Large intestine (tissue), 3 donors: ENCODE results near the gene KLK11. TPM values are rescaled to one million over a fixed set of nuclear protein-coding genes. Genes with fewer than 3 reads are reported as not detected.
"Not testable (repeated sequence)": the region's sequence is repeated elsewhere in the genome, so short reads cannot be mapped to it uniquely, and the experiment has no call there.

ENCODE experiments used
- DNase-seq, 2 donors: peaks; one replicate each; pipeline versions ENCODE4 v3.0.0 to v3.0.0-alpha.2; 2013
- H3K27ac ChIP-seq: one replicate; pipeline ENCODE4 v1.5.1; 2013; ENCODE audit warnings: low read length
- H3K27me3 ChIP-seq: 2 replicates; pipeline ENCODE4 v1.6.1; 2013; ENCODE audit warnings: low read length; ENCODE audit not compliant: control insufficient read depth, insufficient read depth
- H3K36me3 ChIP-seq: 2 replicates; pipeline ENCODE4 v1.6.1; 2013; ENCODE audit warnings: low read length; ENCODE audit not compliant: control insufficient read depth, insufficient read depth
- H3K4me1 ChIP-seq: one replicate; pipeline ENCODE4 v1.6.1; 2013; ENCODE audit warnings: low read length; ENCODE audit not compliant: control insufficient read depth, insufficient read depth
- H3K4me3 ChIP-seq: one replicate; pipeline ENCODE4 v1.5.1; 2013; ENCODE audit warnings: low read length
- H3K9me3 ChIP-seq: one replicate; pipeline ENCODE4 v1.6.1; 2013; ENCODE audit warnings: mild to moderate bottlenecking, low read depth, low read length, moderate library complexity; ENCODE audit not compliant: control insufficient read depth
- WGBS: methylation state at CpG from one replicate; pipeline ENCODE4 v1.1.5; 2013; ENCODE audit warnings: low lambda C conversion rate; ENCODE audit not compliant: insufficient coverage; 5-methylcytosine and 5-hydroxymethylcytosine counted together
- polyA plus RNA-seq: library from polyadenylated mRNA; unstranded; fragments of 120-200 nt; gene quantifications from one replicate; pipeline ENCODE4 v1.2.1, GENCODE V29; 2013

The KLK11 gene
- polyA plus RNA-seq, 1 donor = 10.3 TPM

DNA sequence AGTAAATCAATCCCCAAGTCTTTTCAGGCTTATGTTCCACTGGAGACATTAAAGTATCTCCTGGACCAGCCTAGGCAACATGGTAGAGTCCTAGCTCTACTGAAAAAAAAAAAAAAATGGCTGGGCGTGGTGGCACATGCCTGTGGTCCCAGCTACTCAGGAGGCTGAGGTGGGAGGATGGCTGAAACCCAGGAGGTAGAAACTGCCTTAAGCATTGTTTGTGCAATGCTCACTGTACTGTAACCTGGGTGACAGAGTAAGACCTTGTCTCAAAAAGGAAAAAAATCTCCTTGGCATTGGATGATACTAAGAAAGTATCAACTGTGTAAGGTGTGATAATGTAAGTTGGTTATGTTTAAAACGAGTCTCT, 33.8 kb downstream of the KLK11 start:
- Histone ChIP-seq H3K9me3 (no peaks in the 10 kb centered on the region), H3K4me1 (no peaks in the 10 kb centered on the region), H3K36me3 (no peaks in the 10 kb centered on the region), H3K27ac (no peak overlapping the region), H3K4me3 (no peak overlapping the region), H3K27me3 (peaks cover 3% of the 10 kb centered on the region)
- DNase-seq = no peak
- WGBS = 75% methylated on average over 1 of the region's 2 CpGs

GRCh38 chr19:50984416-50984815, 42.0 kb downstream of the KLK11 start:
- not testable (repeated sequence) for H3K27ac ChIP-seq, H3K4me3 ChIP-seq, H3K27me3 ChIP-seq, H3K4me1 ChIP-seq, DNase-seq, H3K9me3 ChIP-seq, H3K36me3 ChIP-seq
- no CpG with 5 or more reads among the region's 14 CpGs for WGBS

- Histone ChIP-seq H3K4me3 (no peak within 1 kb of the TSS), H3K27ac (no peak within 1 kb of the TSS), H3K36me3 (no peaks in the 10 kb centered on the region), H3K4me1 (no peaks in the 10 kb centered on the region), H3K9me3 (no peaks in the 10 kb centered on the region), H3K27me3 (peaks cover 7% of the 10 kb centered on the region)
- DNase-seq = no peak
- WGBS = 0% methylated on average over 1 of the region's 28 CpGs
Measured at GRCh38 chr19:50983625-50984292, 42.7 kb downstream of the KLK11 start, which contains the start of gene KLK7. Gene KLK7 (minus strand): TSS chr19:50983917. CDS start chr19:50982399, 1,518 bp downstream.

- Histone ChIP-seq H3K9me3 (no peaks in the 10 kb centered on the region), H3K27ac (no peak overlapping the region), H3K4me1 (no peaks in the 10 kb centered on the region), H3K27me3 (peaks cover 7% of the 10 kb centered on the region), H3K36me3 (no peaks in the 10 kb centered on the region), H3K4me3 (no peak overlapping the region)
- no peak for DNase-seq
- WGBS = no CpG with 5 or more reads among the region's 4 CpGs
Measured at GRCh38 chr19:50982186-50982585, 44.2 kb downstream of the KLK11 start.

DNA sequence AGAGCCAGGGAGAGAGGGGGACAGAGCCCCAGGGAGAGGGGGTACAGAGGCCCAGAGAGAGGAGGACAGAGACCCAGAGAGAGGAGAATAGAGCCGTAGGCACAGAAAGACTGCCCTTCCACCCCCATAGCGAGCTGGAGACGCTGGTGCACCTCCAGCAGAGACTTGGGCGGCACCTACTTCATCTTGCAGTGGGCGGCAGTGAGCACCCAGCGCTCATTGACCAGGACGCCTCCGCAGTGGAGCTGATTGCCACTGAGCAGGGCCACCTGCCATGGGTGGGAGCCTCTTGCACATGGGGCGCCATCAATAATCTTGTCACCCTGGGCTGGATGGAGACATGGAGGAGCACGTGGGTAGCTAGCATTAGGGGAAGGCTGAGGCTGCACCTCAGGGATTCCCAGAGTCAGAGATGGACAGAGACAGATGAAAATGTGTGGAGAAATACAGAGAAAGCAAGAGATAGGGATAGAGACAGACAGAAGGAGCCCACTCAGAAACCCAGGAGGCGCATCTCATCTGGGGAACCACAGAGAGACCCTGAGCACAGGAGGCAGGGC, 44.7 kb downstream of the KLK11 start:
- H3K9me3 ChIP-seq = no peaks in the 10 kb centered on the region
- H3K4me1 ChIP-seq = no peaks in the 10 kb centered on the region
- H3K27ac ChIP-seq = no peak overlapping the region
- DNase-seq = no peak
- H3K27me3 ChIP-seq = peaks cover 7% of the 10 kb centered on the region
- no peak overlapping the region for H3K4me3 ChIP-seq
- 100% methylated on average over 1 of the region's 11 CpGs for WGBS
- H3K36me3 ChIP-seq = no peaks in the 10 kb centered on the region

DNA sequence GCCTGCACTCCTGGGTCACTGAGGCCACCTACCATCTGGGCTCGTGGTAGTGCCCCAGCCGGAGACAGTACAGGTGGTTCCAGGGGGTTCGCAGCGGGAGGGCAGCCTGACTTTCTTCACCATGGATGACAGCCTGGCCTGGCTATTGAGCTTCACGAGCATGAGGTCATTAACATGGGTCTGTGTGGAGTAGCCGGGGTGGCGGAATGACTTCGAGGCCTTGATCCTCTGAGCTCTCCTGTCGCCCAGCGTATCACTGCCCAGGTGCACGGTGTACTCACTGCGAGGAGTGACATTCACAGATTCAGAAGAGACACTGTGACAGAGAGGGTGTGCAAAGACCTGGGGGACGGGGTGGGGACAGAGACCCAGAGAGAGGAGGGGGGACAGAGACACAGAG, 46.2 kb downstream of the KLK11 start:
- Histone ChIP-seq H3K27ac (no peak overlapping the region), H3K27me3 (peaks cover 11% of the 10 kb centered on the region), H3K4me3 (no peak overlapping the region), H3K4me1 (no peaks in the 10 kb centered on the region), H3K36me3 (no peaks in the 10 kb centered on the region), H3K9me3 (no peaks in the 10 kb centered on the region)
- DNase-seq = no peak
- WGBS = 80% methylated on average over 1 of the region's 13 CpGs

- Histone ChIP-seq H3K27me3 (peaks cover 11% of the 10 kb centered on the region), H3K4me1 (no peaks in the 10 kb centered on the region), H3K27ac (no peak overlapping the region), H3K4me3 (no peak overlapping the region), H3K36me3 (no peaks in the 10 kb centered on the region), H3K9me3 (no peaks in the 10 kb centered on the region)
- DNase-seq = no peak
- WGBS = no CpG with 5 or more reads among the region's 8 CpGs
Measured at GRCh38 chr19:50979758-50980157, 46.7 kb downstream of the KLK11 start.

DNA sequence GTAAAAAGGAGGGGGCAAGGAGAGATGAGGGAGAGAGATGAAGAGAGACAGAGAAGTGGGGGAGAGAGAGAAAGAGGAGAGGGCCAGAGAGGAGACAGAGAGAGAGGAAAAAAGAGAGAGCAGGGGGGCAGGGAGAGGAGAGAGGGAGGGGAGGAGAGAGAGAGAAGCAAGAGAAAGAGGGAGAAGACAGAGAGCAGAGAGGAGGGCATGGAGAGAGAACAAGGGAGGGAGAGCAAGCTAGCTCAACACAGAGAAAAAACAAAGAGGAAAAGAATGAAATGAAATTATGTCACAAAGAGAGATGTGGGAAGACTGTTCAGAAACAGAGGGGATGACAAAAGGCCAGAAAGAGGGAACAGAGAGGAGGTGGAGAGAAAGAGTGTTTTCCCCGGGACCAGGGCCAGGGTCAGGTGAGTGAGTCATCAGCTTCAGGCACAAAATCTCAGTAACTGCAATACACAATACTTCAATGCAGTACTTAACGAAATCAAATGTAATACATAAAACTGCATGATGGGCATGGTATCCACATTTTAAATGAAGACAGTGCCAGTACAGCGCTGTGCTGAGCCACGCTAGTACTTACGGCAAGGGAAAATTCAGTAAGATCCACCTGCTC, 47.5 kb downstream of the KLK11 start:
- Histone ChIP-seq H3K36me3 (no peaks in the 10 kb centered on the region), H3K4me1 (no peaks in the 10 kb centered on the region), H3K27me3 (peaks cover 7% of the 10 kb centered on the region), H3K9me3 (no peaks in the 10 kb centered on the region), H3K27ac (no peak overlapping the region), H3K4me3 (no peak overlapping the region)
- no peak for DNase-seq
- WGBS = no CpG with 5 or more reads among the region's 5 CpGs

- Histone ChIP-seq H3K4me1 (no peaks in the 10 kb centered on the region), H3K4me3 (no peak overlapping the region), H3K36me3 (no peaks in the 10 kb centered on the region), H3K9me3 (no peaks in the 10 kb centered on the region), H3K27ac (no peak overlapping the region), H3K27me3 (peaks cover 4% of the 10 kb centered on the region)
- DNase-seq = no peak
- no CpG with 5 or more reads among the region's 4 CpGs for WGBS
Measured at GRCh38 chr19:50977626-50978025, 48.8 kb downstream of the KLK11 start.

DNA sequence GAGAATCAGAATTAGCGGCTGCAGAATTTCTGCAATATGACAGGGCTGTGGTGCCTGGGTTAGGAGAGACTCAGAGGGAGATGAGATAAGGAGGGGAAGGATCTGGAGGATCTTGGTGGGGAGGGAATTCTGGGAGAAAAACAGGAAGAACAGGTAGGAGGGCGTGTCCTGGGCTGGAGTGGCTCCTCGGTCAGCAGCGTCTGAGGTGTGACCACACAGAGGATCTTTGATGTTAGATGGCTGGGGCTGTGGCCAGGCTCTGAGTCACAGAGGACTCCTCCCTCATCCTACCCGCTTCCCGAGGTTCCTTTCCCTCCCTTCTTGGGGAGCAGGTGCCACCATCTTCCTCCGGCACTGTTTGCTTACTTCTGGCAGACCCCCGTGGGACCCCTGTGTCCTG, 50.6 kb downstream of the KLK11 start:
- no peak overlapping the region for H3K27ac ChIP-seq
- H3K27me3 ChIP-seq = peaks cover 4% of the 10 kb centered on the region
- WGBS = 17% methylated on average over 2 of the region's 8 CpGs
- no peaks in the 10 kb centered on the region for H3K4me1 ChIP-seq
- DNase-seq = no peak
- no peak overlapping the region for H3K4me3 ChIP-seq
- no peaks in the 10 kb centered on the region for H3K36me3 ChIP-seq
- no peaks in the 10 kb centered on the region for H3K9me3 ChIP-seq
